Measurements from ENCODE around the gene OCRL. TPM values are rescaled to one million over a fixed set of nuclear protein-coding genes. Genes with fewer than 3 reads are reported as not detected.

OCRL gene
- total RNA-seq, 2 donors from 2014 or later = 10.6 to 12.6 TPM

GRCh38 chrX:129577877-129578276 is 37.8 kb downstream of the OCRL start:
- Histone ChIP-seq H3K36me3 (peaks cover 21% of the 10 kb centered on the region), H3K27me3 (no peaks in the 10 kb centered on the region), H3K4me3 (no peak overlapping the region), H3K9me3 (no peaks in the 10 kb centered on the region), H3K4me1 (no peaks in the 10 kb centered on the region), H3K27ac (no peak overlapping the region)
- TF ChIP-seq, protein P1, sequence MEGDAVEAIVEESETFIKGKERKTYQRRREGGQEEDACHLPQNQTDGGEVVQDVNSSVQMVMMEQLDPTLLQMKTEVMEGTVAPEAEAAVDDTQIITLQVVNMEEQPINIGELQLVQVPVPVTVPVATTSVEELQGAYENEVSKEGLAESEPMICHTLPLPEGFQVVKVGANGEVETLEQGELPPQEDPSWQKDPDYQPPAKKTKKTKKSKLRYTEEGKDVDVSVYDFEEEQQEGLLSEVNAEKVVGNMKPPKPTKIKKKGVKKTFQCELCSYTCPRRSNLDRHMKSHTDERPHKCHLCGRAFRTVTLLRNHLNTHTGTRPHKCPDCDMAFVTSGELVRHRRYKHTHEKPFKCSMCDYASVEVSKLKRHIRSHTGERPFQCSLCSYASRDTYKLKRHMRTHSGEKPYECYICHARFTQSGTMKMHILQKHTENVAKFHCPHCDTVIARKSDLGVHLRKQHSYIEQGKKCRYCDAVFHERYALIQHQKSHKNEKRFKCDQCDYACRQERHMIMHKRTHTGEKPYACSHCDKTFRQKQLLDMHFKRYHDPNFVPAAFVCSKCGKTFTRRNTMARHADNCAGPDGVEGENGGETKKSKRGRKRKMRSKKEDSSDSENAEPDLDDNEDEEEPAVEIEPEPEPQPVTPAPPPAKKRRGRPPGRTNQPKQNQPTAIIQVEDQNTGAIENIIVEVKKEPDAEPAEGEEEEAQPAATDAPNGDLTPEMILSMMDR (IDR thresholded peaks at IDR 0.05) = no peak
- no peak for DNase-seq (ENCODE audit: low spot score)

DNA sequence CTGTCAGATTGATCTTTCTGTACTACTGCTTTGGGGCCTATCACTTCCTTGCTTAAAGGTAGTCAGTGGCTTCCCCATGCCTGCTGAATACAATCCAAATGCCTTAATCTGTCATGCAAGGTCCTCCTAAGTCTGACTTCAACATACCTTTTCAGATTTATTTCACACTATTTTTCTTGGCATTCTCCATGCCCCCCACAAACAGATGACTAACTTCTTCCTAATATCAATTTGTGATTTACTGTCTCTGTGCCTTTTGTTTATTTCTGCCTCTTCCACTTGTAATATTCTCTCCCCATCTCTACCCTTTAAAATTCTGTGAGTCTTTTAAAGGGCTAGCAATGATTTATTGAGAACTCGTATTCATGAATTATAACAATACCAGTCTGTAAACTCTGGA is 41.8 kb downstream of the OCRL start:
- TF ChIP-seq, protein P1 (IDR thresholded peaks at IDR 0.05) = no peak
- Histone ChIP-seq H3K4me3 (no peak overlapping the region), H3K27ac (no peak overlapping the region), H3K4me1 (no peaks in the 10 kb centered on the region), H3K9me3 (no peaks in the 10 kb centered on the region), H3K36me3 (peaks cover 5% of the 10 kb centered on the region), H3K27me3 (no peaks in the 10 kb centered on the region)
- no peak for DNase-seq (ENCODE audit: low spot score)

DNA sequence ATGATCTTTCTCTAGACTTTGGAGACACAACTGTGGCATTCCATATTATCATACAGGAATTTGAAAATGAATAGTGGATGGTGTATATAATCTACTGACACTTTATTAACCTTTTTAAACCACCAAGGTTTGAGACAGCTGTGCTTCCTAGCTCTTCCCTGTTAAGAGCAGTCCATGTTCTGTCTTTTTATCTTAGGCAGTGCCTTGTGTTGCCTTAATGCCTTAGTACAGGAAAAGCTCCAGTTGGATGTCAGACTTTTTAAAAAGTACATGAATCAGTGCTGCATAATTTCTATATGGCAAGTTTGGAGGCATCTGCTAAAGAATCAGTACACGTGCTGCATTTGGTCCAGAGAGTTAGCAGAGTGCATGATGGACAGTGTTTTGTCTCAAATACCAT is 45.1 kb downstream of the OCRL start:
- H3K27me3 ChIP-seq = no peaks in the 10 kb centered on the region
- DNase-seq (ENCODE audit: low spot score) = no peak
- H3K36me3 ChIP-seq = peaks cover 35% of the 10 kb centered on the region
- no peak overlapping the region for H3K4me3 ChIP-seq
- TF ChIP-seq, protein P1 (IDR thresholded peaks at IDR 0.05) = no peak
- no peaks in the 10 kb centered on the region for H3K4me1 ChIP-seq
- H3K27ac ChIP-seq = peak overlapping the region in 1 of 2 donors; percentile 45
- no peaks in the 10 kb centered on the region for H3K9me3 ChIP-seq

DNA sequence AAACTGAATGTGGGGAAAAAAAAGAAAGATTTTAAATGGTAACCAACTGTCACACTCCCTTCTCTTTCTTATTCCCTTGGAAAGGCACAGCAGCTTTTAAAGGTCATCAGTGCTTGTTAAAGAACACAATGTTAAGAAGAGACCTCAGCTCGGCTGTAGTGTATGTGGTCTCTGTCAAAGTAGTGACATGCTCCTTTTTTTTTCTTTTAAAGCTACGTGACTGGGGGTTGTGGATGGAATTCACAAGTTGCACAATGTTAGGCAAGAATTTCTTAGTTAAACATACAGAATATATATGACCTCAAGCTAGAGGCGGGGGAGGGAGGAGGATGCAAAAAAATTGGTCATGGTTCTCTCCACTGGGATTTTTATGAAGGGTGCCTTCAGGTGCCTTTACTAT is 45.6 kb downstream of the OCRL start:
- peak overlapping the region in 1 of 2 donors; percentile 45 for H3K27ac ChIP-seq
- no peak for DNase-seq (ENCODE audit: low spot score)
- no peaks in the 10 kb centered on the region for H3K4me1 ChIP-seq
- H3K4me3 ChIP-seq = no peak overlapping the region
- H3K9me3 ChIP-seq = no peaks in the 10 kb centered on the region
- TF ChIP-seq, protein P1 (IDR thresholded peaks at IDR 0.05) = no peak
- no peaks in the 10 kb centered on the region for H3K27me3 ChIP-seq
- peaks cover 38% of the 10 kb centered on the region for H3K36me3 ChIP-seq

DNA sequence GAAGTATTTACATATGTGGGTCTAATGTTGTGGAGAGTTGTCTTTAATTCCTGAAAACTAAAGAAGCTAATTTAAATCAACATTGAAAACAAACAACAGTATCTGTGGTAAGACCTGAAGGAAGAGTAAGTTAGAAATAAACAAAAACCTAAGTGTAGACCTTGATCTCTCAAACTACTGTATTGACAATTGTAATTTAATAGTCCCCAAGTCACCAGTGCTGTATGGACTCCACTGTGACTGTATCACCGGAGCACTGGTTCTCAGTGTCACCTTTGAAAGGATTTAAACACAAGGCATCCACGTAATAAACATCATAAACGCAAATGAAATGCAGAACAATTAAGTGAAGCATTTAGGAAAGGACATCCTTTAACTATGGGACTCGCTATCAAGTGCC is 46.4 kb downstream of the OCRL start:
- H3K4me1 ChIP-seq = no peaks in the 10 kb centered on the region
- no peaks in the 10 kb centered on the region for H3K27me3 ChIP-seq

GRCh38 chrX:129590596-129590995 is 50.5 kb downstream of the OCRL start:
- DNase-seq (ENCODE audit: low spot score) = no peak
- Histone ChIP-seq H3K9me3 (no peaks in the 10 kb centered on the region), H3K27ac (no peak overlapping the region), H3K36me3 (peaks cover 49% of the 10 kb centered on the region), H3K4me1 (peaks cover 0 to 6% of the 10 kb centered on the region in 2 donors), H3K4me3 (no peak overlapping the region), H3K27me3 (no peaks in the 10 kb centered on the region)
- TF ChIP-seq, protein P1 (IDR thresholded peaks at IDR 0.05) = no peak

More for the DNA sequence above, 46.4 kb downstream of the OCRL start:
- no peak for DNase-seq (ENCODE audit: low spot score)
- Histone ChIP-seq H3K9me3 (no peaks in the 10 kb centered on the region), H3K36me3 (peaks cover 43% of the 10 kb centered on the region), H3K27ac (peak overlapping the region in 1 of 2 donors; percentile 41), H3K4me3 (no peak overlapping the region)
- TF ChIP-seq, protein P1 (IDR thresholded peaks at IDR 0.05) = no peak

All from right atrium auricular region (tissue), 2 donors.